OCI-LY3 (cell line): ENCODE results near the gene YWHAG.

ENCODE experiments used
- H2AFZ ChIP-seq: fragments of 200-600, 300-600 bp; shearing (Covaris generic); 2 replicates; pipeline ENCODE4 v1.6.0; 2014; ENCODE audit warnings: antibody characterized with exemption, low read depth, low read length
- H3K27ac ChIP-seq: fragments of 200-600, 300-600 bp; sonication (generic); 2 replicates; pipeline ENCODE4 v1.5.1; 2014; ENCODE audit warnings: mild to moderate bottlenecking, low read length, moderate library complexity, mixed read lengths
- H3K27me3 ChIP-seq: fragments of 200-600, 300-600 bp; sonication (generic); 2 replicates; pipeline ENCODE4 v1.6.1; 2014; ENCODE audit warnings: low read depth, low read length, mixed read lengths
- H3K36me3 ChIP-seq: fragments of 200-600, 300-600 bp; sonication (generic); replicated peaks from 2 replicates; pipeline ENCODE3; 2014; ENCODE audit warnings: low read depth, low read length, mixed read lengths
- H3K4me1 ChIP-seq: fragments of 300-600, 200-600 bp; sonication (generic); 2 replicates; pipeline ENCODE4 v1.6.1; 2014; ENCODE audit warnings: low read length, mixed read lengths
- H3K4me2 ChIP-seq: fragments of 200-600, 300-600 bp; sonication (generic); 2 replicates; pipeline ENCODE4 v1.6.1; 2014; ENCODE audit warnings: low read length, mixed read lengths
- H3K4me3 ChIP-seq: fragments of 300-600, 200-600 bp; sonication (generic); 2 replicates; pipeline ENCODE4 v1.5.1; 2014; ENCODE audit warnings: antibody characterized with exemption, mild to moderate bottlenecking, low read length, moderate library complexity
- H3K79me2 ChIP-seq: fragments of 300-600, 200-600 bp; shearing (Covaris generic); 2 replicates; pipeline ENCODE4 v1.6.1; 2014; ENCODE audit warnings: mild to moderate bottlenecking, low read length, mixed read lengths
- H3K9ac ChIP-seq: fragments of 300-600, 200-600 bp; shearing (Covaris generic); 2 replicates; pipeline ENCODE4 v1.6.0; 2014; ENCODE audit warnings: mild to moderate bottlenecking, low read length, moderate library complexity
- H3K9me3 ChIP-seq: fragments of 200-600, 300-600 bp; shearing (Covaris generic); 2 replicates; pipeline ENCODE4 v1.6.1; 2014; ENCODE audit warnings: low read length, mixed read lengths; ENCODE audit not compliant: insufficient read depth
- H4K20me1 ChIP-seq: fragments of 200-600, 300-600 bp; sonication (generic); 2 replicates; pipeline ENCODE4 v1.6.1; 2016; ENCODE audit warnings: low read length, mixed read lengths; ENCODE audit not compliant: insufficient read depth
- EZH2phosphoT487 ChIP-seq: fragments of 200-600 bp; shearing (Covaris generic); IDR thresholded peaks from 2 replicates; pipeline ENCODE4 v1.6.1; 2018; ENCODE audit warnings: antibody characterized with exemption, mixed run types, low read depth
- TF ChIP-seq, protein P1 (sequence below): fragments of 200-600, 300-600 bp; sonication (generic); IDR thresholded peaks from 2 replicates; pipeline ENCODE4 v1.5.1; 2014; ENCODE audit warnings: antibody characterized with exemption, low read length, low read depth

YWHAG gene

DNA sequence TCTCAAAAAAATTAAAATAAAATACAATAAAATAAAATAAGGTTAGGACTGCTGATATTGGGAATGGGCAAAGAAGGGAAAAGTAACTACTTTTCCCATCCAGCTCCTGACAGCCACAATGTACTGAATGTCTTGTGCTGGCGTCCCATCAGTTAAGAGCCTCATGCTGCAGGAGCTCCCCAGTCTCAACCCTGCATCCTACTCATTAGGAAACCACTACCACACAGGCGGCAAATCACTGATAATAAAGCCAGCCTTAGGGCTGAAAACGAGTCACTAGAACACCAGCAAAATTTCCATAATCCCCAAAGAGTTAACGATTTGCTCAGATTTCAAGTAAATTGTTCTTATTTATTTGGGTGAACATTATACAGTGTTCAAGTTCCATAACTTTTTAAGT lies 4.3 kb downstream of the YWHAG start:
- Histone ChIP-seq H3K4me2 (no peak overlapping the region), H3K36me3 (peaks cover 68% of the 10 kb centered on the region), H3K9me3 (0 out of 2 replicates have a peak, but pooled peaks cover 4% of the 10 kb centered on the region), H3K4me3 (no peak overlapping the region), H2AFZ (no peak overlapping the region), H3K79me2 (peaks cover 93% of the 10 kb centered on the region), H3K27me3 (no peaks in the 10 kb centered on the region), H3K9ac (no peak overlapping the region), H3K4me1 (peaks cover 49% of the 10 kb centered on the region), H3K27ac (no peak overlapping the region), H4K20me1 (peaks cover 85% of the 10 kb centered on the region)
- no peak for TF ChIP-seq EZH2phosphoT487
- TF ChIP-seq, protein P1, sequence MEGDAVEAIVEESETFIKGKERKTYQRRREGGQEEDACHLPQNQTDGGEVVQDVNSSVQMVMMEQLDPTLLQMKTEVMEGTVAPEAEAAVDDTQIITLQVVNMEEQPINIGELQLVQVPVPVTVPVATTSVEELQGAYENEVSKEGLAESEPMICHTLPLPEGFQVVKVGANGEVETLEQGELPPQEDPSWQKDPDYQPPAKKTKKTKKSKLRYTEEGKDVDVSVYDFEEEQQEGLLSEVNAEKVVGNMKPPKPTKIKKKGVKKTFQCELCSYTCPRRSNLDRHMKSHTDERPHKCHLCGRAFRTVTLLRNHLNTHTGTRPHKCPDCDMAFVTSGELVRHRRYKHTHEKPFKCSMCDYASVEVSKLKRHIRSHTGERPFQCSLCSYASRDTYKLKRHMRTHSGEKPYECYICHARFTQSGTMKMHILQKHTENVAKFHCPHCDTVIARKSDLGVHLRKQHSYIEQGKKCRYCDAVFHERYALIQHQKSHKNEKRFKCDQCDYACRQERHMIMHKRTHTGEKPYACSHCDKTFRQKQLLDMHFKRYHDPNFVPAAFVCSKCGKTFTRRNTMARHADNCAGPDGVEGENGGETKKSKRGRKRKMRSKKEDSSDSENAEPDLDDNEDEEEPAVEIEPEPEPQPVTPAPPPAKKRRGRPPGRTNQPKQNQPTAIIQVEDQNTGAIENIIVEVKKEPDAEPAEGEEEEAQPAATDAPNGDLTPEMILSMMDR: no peak

DNA sequence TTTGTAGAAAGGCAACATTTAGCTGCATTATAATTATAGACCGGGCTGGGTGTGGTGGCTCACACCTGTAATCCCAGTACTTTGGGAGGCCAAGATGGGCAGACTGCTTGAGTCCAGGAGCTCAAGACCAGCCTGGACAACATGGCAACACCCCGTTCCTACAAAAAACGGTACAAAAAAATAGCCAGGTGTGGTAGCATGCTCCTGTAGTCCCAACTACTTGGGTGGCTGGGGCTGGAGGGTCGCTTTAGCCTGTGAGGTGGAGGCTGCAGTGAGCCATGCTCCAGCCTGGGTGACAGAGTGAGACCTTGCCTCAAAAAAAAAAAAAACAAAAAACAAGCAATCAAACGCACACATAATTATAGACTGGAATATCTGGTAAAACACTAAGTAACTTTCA lies 5.0 kb downstream of the YWHAG start:
- H3K4me2 ChIP-seq: no peak overlapping the region
- H4K20me1 ChIP-seq: peaks cover 91% of the 10 kb centered on the region

GRCh38 chr7:76352193-76352592 lies 6.6 kb downstream of the YWHAG start:
- no peak overlapping the region for H3K9ac ChIP-seq
- peaks cover 77% of the 10 kb centered on the region for H3K36me3 ChIP-seq
- peaks cover 48% of the 10 kb centered on the region for H3K4me1 ChIP-seq
- H3K27me3 ChIP-seq: no peaks in the 10 kb centered on the region
- 0 out of 2 replicates have a peak, but pooled peaks cover 4% of the 10 kb centered on the region for H3K9me3 ChIP-seq
- H2AFZ ChIP-seq: no peak overlapping the region
- peaks cover 98% of the 10 kb centered on the region for H4K20me1 ChIP-seq
- peak overlapping the region; percentile 45 for H3K27ac ChIP-seq
- H3K4me3 ChIP-seq: no peak overlapping the region
- TF ChIP-seq, protein P1: no peak
- no peak for TF ChIP-seq EZH2phosphoT487
- peaks cover 100% of the 10 kb centered on the region for H3K79me2 ChIP-seq
- H3K4me2 ChIP-seq: peak overlapping the region; percentile 60

More for the DNA sequence above, 5.0 kb downstream of the YWHAG start:
- Histone ChIP-seq H3K9me3 (0 out of 2 replicates have a peak, but pooled peaks cover 4% of the 10 kb centered on the region), H3K27ac (no peak overlapping the region), H3K9ac (no peak overlapping the region), H3K4me3 (no peak overlapping the region), H3K4me1 (peaks cover 49% of the 10 kb centered on the region), H2AFZ (no peak overlapping the region), H3K36me3 (peaks cover 74% of the 10 kb centered on the region), H3K79me2 (peaks cover 100% of the 10 kb centered on the region), H3K27me3 (no peaks in the 10 kb centered on the region)
- no peak for TF ChIP-seq EZH2phosphoT487
- TF ChIP-seq, protein P1: no peak

DNA sequence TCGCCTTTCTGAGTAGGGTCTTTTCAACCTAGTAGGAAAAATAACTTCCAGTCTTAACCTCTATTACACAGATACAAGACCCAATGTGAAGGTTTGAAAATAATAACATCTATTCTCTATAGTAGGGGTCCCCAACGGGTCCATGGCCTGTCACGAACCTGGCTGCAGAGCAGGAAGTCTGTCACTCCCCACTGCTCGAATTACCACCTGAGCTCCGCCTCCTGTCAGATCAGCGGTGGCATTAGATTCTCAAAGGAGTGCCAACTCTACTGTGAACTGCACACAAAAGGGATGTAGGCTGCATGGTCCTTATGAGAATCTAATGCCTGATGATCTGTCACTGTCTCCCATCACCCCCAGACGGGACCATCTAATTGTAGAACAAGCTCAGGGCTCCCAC lies 7.4 kb downstream of the YWHAG start:
- H2AFZ ChIP-seq: no peak overlapping the region
- no peaks in the 10 kb centered on the region for H3K27me3 ChIP-seq
- peaks cover 40% of the 10 kb centered on the region for H3K4me1 ChIP-seq
- H3K4me3 ChIP-seq: no peak overlapping the region
- peaks cover 77% of the 10 kb centered on the region for H3K36me3 ChIP-seq
- TF ChIP-seq, protein P1: no peak
- TF ChIP-seq EZH2phosphoT487: no peak
- H3K79me2 ChIP-seq: peaks cover 100% of the 10 kb centered on the region
- no peak overlapping the region; the same call in 1 of the 2 replicates for H3K27ac ChIP-seq
- H3K4me2 ChIP-seq: no peak overlapping the region
- 0 out of 2 replicates have a peak, but pooled peaks cover 4% of the 10 kb centered on the region for H3K9me3 ChIP-seq
- peaks cover 98% of the 10 kb centered on the region for H4K20me1 ChIP-seq
- H3K9ac ChIP-seq: no peak overlapping the region
